SK-N-SH (cell line): ENCODE data around the gene ACOT7. TPM values are rescaled to one million over a fixed set of nuclear protein-coding genes. Genes with fewer than 3 reads are reported as not detected.

Source experiments
- CTCF ChIA-PET: fragments of 300-600, 350-600 bp; formaldehyde crosslinking; extraction: SDS; loops from one replicate; lab custom pipeline; 2021; lab: Yijun Ruan, JAX
- POLR2A ChIA-PET: fragments of 350-600 bp; sonication (Branson Sonifier 250); formaldehyde crosslinking; extraction: SDS; loops from one replicate; lab custom pipeline; 2020; ENCODE audit warnings: antibody characterized with exemption, inconsistent platforms; lab: Yijun Ruan, JAX
- DNase-seq: peaks from one replicate; pipeline ENCODE4 v3.0.0; 2012
- H2AFZ ChIP-seq: fragments of 200-600 bp; sonication (generic); 2 replicates; pipeline ENCODE4 v1.8.1; 2016; ENCODE audit warnings: antibody characterized with exemption, mild to moderate bottlenecking, low read depth
- H3F3A ChIP-seq: fragments of 200-600 bp; sonication (generic); replicated peaks from 2 replicates; pipeline ENCODE3; 2016; ENCODE audit warnings: antibody characterized with exemption, mild to moderate bottlenecking; ENCODE audit not compliant: insufficient read depth
- H3K27ac ChIP-seq, 2 experiments: fragments of 200-500 bp in 1 of 2; fragments of 200-600 bp in 1 of 2; sonication (Bioruptor generic) in 1 of 2; sonication (generic), shearing (Covaris generic) in 1 of 2; 2 replicates each; pipeline versions ENCODE4 v1.5.1 to v1.6.1; 2014 to 2016; ENCODE audit warnings: low read depth in 2 of 2, inconsistent platforms in 1 of 2, low read length in 1 of 2, mild to moderate bottlenecking in 1 of 2, mixed read lengths in 1 of 2
- H3K27me3 ChIP-seq: fragments of 200-600 bp; sonication (generic), shearing (Covaris generic); 2 replicates; pipeline ENCODE4 v1.6.1; 2016; ENCODE audit warnings: mixed run types; ENCODE audit not compliant: insufficient read depth
- H3K36me3 ChIP-seq, 2 experiments: fragments of 200-500 bp in 1 of 2; fragments of 200-600 bp in 1 of 2; sonication (Bioruptor generic) in 1 of 2; sonication (generic) in 1 of 2; replicated peaks in 1 of 2; 2 replicates each; pipeline versions ENCODE3 to v1.5.1; 2014 to 2016; ENCODE audit warnings: low read length in 1 of 2, mild to moderate bottlenecking in 1 of 2; ENCODE audit not compliant: insufficient read depth in 2 of 2, control insufficient read depth in 1 of 2
- H3K4me1 ChIP-seq, 2 experiments: fragments of 200-500 bp in 1 of 2; fragments of 200-600 bp in 1 of 2; sonication (Bioruptor generic) in 1 of 2; sonication (generic), shearing (Covaris generic) in 1 of 2; 2 replicates each; pipeline versions ENCODE4 v1.5.1 to v1.6.1; 2014 to 2016; ENCODE audit warnings: low read depth in 1 of 2, low read length in 1 of 2, mixed run types in 1 of 2; ENCODE audit not compliant: insufficient read depth in 2 of 2, control insufficient read depth in 1 of 2
- H3K4me2 ChIP-seq: fragments of 200-600 bp; sonication (generic), shearing (Covaris generic); 2 replicates; pipeline ENCODE4 v1.6.1; 2017; ENCODE audit warnings: mixed run types
- H3K4me3 ChIP-seq, 2 experiments: fragments of 200-500 bp in 1 of 2; fragments of 200-600 bp in 1 of 2; sonication (Bioruptor generic) in 1 of 2; sonication (generic), shearing (Covaris generic) in 1 of 2; 2 replicates each; pipeline versions ENCODE4 v1.5.1 to v1.8.1; 2014 to 2016; ENCODE audit warnings: low read depth in 2 of 2, inconsistent platforms in 1 of 2, low read length in 1 of 2, mild to moderate bottlenecking in 1 of 2, mixed read lengths in 1 of 2, moderate library complexity in 1 of 2
- H3K79me2 ChIP-seq: fragments of 200-600 bp; sonication (generic); 2 replicates; pipeline ENCODE4 v1.8.1; 2017; ENCODE audit warnings: mild to moderate bottlenecking; ENCODE audit not compliant: insufficient read depth
- H3K9ac ChIP-seq: fragments of 200-600 bp; sonication (generic); 2 replicates; pipeline ENCODE4 v1.6.1; 2017; ENCODE audit warnings: mixed run types
- H3K9me2 ChIP-seq: fragments of 200-600 bp; sonication (generic); 2 replicates; pipeline ENCODE4 v1.6.1; 2017; ENCODE audit warnings: mixed run types
- H3K9me3 ChIP-seq: fragments of 200-600 bp; sonication (generic); 2 replicates; pipeline ENCODE4 v1.6.1; 2017; ENCODE audit warnings: mixed run types, mild to moderate bottlenecking, moderate library complexity
- H4K20me1 ChIP-seq: fragments of 200-600 bp; sonication (generic); 2 replicates; pipeline ENCODE4 v1.6.1; 2017; ENCODE audit warnings: mild to moderate bottlenecking, mixed run types; ENCODE audit not compliant: insufficient read depth
- ELF1 ChIP-seq: IDR thresholded peaks from 2 replicates; pipeline ENCODE4 v1.4.0; 2012
- EP300 ChIP-seq, 2 experiments: IDR thresholded peaks; 2 replicates each; pipeline versions ENCODE4 v1.4.0 to v1.6.1; 2012; ENCODE audit warnings: borderline replicate concordance in 1 of 2, low read depth in 1 of 2, low read length in 1 of 2
- FOSL2 ChIP-seq: IDR thresholded peaks from 2 replicates; pipeline ENCODE4 v1.4.0; 2012; ENCODE audit warnings: low read depth, mild to moderate bottlenecking, moderate library complexity, borderline replicate concordance
- FOXM1 ChIP-seq: IDR thresholded peaks from 2 replicates; pipeline ENCODE4 v1.4.0; 2012; ENCODE audit warnings: low read depth, mild to moderate bottlenecking
- GABPA ChIP-seq: IDR thresholded peaks from 2 replicates; pipeline ENCODE4 v1.4.0; 2012; ENCODE audit warnings: low read depth, mild to moderate bottlenecking
- GATA2 ChIP-seq: sonication (generic); formaldehyde crosslinking; IDR thresholded peaks from 2 replicates; pipeline ENCODE4 v1.5.0; 2020; ENCODE audit warnings: mild to moderate bottlenecking, missing genetic modification reagents
- MXI1 ChIP-seq: IDR thresholded peaks from 2 replicates; pipeline ENCODE4 v1.6.1; 2012; ENCODE audit warnings: mild to moderate bottlenecking, low read depth, low read length, improper control_type of control experiment
- NFIC ChIP-seq: IDR thresholded peaks from 2 replicates; pipeline ENCODE4 v1.4.0; 2012; ENCODE audit warnings: borderline replicate concordance
- NRF1 ChIP-seq: IDR thresholded peaks from 2 replicates; pipeline ENCODE4 v1.6.1; 2012; ENCODE audit warnings: low read depth, mild to moderate bottlenecking, low read length
- RFX5 ChIP-seq: IDR thresholded peaks from 2 replicates; pipeline ENCODE4 v1.6.1; 2012; ENCODE audit warnings: mild to moderate bottlenecking, improper control_type of control experiment, low read length
- SIN3A ChIP-seq: IDR thresholded peaks from 2 replicates; pipeline ENCODE4 v1.6.1; 2012; ENCODE audit warnings: low read depth, mild to moderate bottlenecking, low read length, moderate library complexity, borderline replicate concordance
- SMC3 ChIP-seq: IDR thresholded peaks from 2 replicates; pipeline ENCODE4 v1.6.1; 2012; ENCODE audit warnings: low read depth, low read length, improper control_type of control experiment
- TAF1 ChIP-seq: IDR thresholded peaks from 2 replicates; pipeline ENCODE4 v1.6.1; 2012; ENCODE audit warnings: low read depth, mild to moderate bottlenecking, low read length, moderate library complexity, borderline replicate concordance
- WGBS: methylation state at CpG from one replicate; pipeline ENCODE4 v1.1.6; 2017; ENCODE audit warnings: low lambda C conversion rate; 5-methylcytosine and 5-hydroxymethylcytosine counted together
- polyA plus RNA-seq, 3 experiments: library from polyadenylated mRNA; depleted of rRNA; stranded (reverse); fragments of >200 nt; gene quantifications; 2 replicates each; pipeline ENCODE4 v1.2.3, GENCODE V29; 2012
- TF ChIP-seq, protein P1 (sequence below): IDR thresholded peaks from 2 replicates; pipeline ENCODE4 v1.4.0; 2012; ENCODE audit warnings: low read depth, borderline replicate concordance
- TF ChIP-seq, protein P2 (sequence below): IDR thresholded peaks from 2 replicates; pipeline ENCODE4; 2012
- TF ChIP-seq, protein P3 (sequence below): IDR thresholded peaks from 2 replicates; pipeline ENCODE4 v1.6.1; 2012; ENCODE audit warnings: mild to moderate bottlenecking, low read depth, low read length, moderate library complexity

The ACOT7 gene
- polyA plus RNA-seq, 1 of the 3 experiments (the other 2 are of a cell fraction), result 289 TPM

DNA sequence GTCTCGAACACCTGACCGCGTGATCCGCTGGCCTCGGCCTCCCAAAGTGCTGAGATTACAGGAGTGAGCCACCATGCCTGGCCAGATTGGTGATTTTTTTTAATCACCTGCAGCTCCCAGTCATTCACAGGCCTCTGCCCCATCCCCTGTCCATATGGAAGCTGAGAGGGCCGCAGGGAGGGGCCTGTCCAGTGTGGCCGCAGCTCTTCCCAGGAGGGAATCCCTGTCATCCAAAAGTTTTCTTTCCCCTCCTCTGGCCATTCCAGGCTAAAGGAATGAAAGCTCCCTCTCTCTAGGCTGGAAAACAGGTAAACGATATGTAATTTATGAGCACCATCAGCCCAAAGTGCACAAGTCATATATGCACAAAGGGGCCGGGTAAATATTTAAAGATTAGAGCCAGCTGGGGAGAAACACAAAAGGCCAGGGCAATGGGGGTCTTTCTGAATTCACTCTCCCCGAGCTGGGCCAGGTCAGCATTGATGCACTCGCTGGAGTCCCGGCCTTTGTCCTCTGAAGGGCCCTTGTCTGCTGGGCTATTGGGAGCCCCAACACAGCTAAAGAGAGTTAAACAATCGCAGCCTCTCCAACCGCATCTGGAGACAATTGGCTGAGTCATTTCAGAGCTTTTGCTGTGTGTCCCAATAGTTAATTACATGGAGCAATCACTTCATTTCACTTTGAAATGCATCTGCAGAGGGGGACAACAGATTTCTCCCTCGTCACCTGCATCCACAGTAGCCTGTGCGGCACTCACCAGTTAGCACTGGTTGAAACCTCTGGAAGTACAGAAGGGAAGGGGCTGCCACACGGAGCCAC, 153.4 kb downstream of the ACOT7 start:
- Histone ChIP-seq H2AFZ (no peak overlapping the region), H3K9ac (no peak overlapping the region), H3K36me3 (no peaks in the 10 kb centered on the region), H3K4me3 (no peak overlapping the region), H3K9me2 (no peaks in the 10 kb centered on the region), H3K4me1 (peaks cover 0 to under 1% of the 10 kb centered on the region in 2 experiments; a peak in 1 of 4 replicates), H3F3A (no peaks in the 10 kb centered on the region), H3K79me2 (peaks cover 3% of the 10 kb centered on the region), H3K27me3 (no peaks in the 10 kb centered on the region), H4K20me1 (no peaks in the 10 kb centered on the region), H3K27ac (no peak overlapping the region), H3K4me2 (no peak overlapping the region), H3K9me3 (no peaks in the 10 kb centered on the region)
- ChIA-PET CTCF (interaction anchor here (0.6 to 5.5 kb wide), 9 partner anchors 7 to 387 kb away, joined by 3 to 45 read pairs (median 4); no protein-coding TSS in a partner anchor), POLR2A (no interaction called here)
- DNase-seq, result no peak
- no peak for TF ChIP-seq SIN3A
- TF ChIP-seq MXI1, result no peak
- TF ChIP-seq NFIC, result no peak
- TF ChIP-seq GABPA, result no peak
- no peak for TF ChIP-seq NRF1
- no peak for TF ChIP-seq GATA2
- TF ChIP-seq EP300 (IDR thresholded peaks at IDR 0.05; ENCODE audit: borderline replicate concordance in 1 of 2, low read depth in 1 of 2, low read length in 1 of 2), result no peak
- TF ChIP-seq, protein P1, sequence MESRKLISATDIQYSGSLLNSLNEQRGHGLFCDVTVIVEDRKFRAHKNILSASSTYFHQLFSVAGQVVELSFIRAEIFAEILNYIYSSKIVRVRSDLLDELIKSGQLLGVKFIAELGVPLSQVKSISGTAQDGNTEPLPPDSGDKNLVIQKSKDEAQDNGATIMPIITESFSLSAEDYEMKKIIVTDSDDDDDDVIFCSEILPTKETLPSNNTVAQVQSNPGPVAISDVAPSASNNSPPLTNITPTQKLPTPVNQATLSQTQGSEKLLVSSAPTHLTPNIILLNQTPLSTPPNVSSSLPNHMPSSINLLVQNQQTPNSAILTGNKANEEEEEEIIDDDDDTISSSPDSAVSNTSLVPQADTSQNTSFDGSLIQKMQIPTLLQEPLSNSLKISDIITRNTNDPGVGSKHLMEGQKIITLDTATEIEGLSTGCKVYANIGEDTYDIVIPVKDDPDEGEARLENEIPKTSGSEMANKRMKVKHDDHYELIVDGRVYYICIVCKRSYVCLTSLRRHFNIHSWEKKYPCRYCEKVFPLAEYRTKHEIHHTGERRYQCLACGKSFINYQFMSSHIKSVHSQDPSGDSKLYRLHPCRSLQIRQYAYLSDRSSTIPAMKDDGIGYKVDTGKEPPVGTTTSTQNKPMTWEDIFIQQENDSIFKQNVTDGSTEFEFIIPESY, result no peak
- TF ChIP-seq, protein P2, sequence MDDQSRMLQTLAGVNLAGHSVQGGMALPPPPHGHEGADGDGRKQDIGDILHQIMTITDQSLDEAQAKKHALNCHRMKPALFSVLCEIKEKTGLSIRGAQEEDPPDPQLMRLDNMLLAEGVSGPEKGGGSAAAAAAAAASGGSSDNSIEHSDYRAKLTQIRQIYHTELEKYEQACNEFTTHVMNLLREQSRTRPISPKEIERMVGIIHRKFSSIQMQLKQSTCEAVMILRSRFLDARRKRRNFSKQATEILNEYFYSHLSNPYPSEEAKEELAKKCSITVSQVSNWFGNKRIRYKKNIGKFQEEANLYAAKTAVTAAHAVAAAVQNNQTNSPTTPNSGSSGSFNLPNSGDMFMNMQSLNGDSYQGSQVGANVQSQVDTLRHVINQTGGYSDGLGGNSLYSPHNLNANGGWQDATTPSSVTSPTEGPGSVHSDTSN, result no peak
- no peak for TF ChIP-seq RFX5
- no peak for TF ChIP-seq FOXM1
- TF ChIP-seq ELF1, result no peak
- no peak for TF ChIP-seq TAF1
- TF ChIP-seq, protein P3, sequence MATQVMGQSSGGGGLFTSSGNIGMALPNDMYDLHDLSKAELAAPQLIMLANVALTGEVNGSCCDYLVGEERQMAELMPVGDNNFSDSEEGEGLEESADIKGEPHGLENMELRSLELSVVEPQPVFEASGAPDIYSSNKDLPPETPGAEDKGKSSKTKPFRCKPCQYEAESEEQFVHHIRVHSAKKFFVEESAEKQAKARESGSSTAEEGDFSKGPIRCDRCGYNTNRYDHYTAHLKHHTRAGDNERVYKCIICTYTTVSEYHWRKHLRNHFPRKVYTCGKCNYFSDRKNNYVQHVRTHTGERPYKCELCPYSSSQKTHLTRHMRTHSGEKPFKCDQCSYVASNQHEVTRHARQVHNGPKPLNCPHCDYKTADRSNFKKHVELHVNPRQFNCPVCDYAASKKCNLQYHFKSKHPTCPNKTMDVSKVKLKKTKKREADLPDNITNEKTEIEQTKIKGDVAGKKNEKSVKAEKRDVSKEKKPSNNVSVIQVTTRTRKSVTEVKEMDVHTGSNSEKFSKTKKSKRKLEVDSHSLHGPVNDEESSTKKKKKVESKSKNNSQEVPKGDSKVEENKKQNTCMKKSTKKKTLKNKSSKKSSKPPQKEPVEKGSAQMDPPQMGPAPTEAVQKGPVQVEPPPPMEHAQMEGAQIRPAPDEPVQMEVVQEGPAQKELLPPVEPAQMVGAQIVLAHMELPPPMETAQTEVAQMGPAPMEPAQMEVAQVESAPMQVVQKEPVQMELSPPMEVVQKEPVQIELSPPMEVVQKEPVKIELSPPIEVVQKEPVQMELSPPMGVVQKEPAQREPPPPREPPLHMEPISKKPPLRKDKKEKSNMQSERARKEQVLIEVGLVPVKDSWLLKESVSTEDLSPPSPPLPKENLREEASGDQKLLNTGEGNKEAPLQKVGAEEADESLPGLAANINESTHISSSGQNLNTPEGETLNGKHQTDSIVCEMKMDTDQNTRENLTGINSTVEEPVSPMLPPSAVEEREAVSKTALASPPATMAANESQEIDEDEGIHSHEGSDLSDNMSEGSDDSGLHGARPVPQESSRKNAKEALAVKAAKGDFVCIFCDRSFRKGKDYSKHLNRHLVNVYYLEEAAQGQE, result no peak
- TF ChIP-seq FOSL2, result no peak
- TF ChIP-seq SMC3, result no peak
- 77% methylated on average over 17 of the region's 17 CpGs for WGBS
